NCI-H345 treated with DMSO at 0.1 percent for 48 hours (cell line): Measurements from ENCODE around the gene SLC2A1.
A peak's percentile ranks its signal among the peaks of the same experiment; 100 is the strongest.
"Not testable (repeated sequence)": the region's sequence is repeated elsewhere in the genome, so short reads cannot be mapped to it uniquely, and the experiment has no call there.

Source experiments
- DNase-seq: peaks from one replicate; lab custom pipeline; 2025; ENCODE audit not compliant: unreplicated experiment; lab: John Stamatoyannopoulos, UW

The SLC2A1 gene

GRCh38 chr1:42908046-42908445 is 50.6 kb downstream of the SLC2A1 start:
- no peak for DNase-seq

- no peak for DNase-seq
Measured at GRCh38 chr1:42904434-42904833, 54.2 kb downstream of the SLC2A1 start.

GRCh38 chr1:42899960-42900359 is 58.7 kb downstream of the SLC2A1 start:
- DNase-seq: not testable (repeated sequence)

GRCh38 chr1:42891465-42892138 is 67.1 kb downstream of the SLC2A1 start:
- peak; percentile 19 for DNase-seq

GRCh38 chr1:42889264-42889663 is 69.4 kb downstream of the SLC2A1 start:
- DNase-seq: no peak

- DNase-seq: no peak
Measured at GRCh38 chr1:42888013-42888633, 70.5 kb downstream of the SLC2A1 start.

GRCh38 chr1:42887366-42887765 is 71.3 kb downstream of the SLC2A1 start:
- DNase-seq: no peak

GRCh38 chr1:42886800-42887199 is 71.9 kb downstream of the SLC2A1 start:
- DNase-seq: no peak

GRCh38 chr1:42886046-42886739 is 72.5 kb downstream of the SLC2A1 start:
- no peak for DNase-seq

GRCh38 chr1:42880384-42880783 is 78.3 kb downstream of the SLC2A1 start:
- no peak for DNase-seq

GRCh38 chr1:42877380-42877779 is 81.3 kb downstream of the SLC2A1 start:
- DNase-seq: no peak

GRCh38 chr1:42876009-42876408 is 82.7 kb downstream of the SLC2A1 start:
- no peak for DNase-seq
